ENCODE results near the gene CHRNB2. TPM values are rescaled to one million over a fixed set of nuclear protein-coding genes. Genes with fewer than 3 reads are reported as not detected.

Gene CHRNB2, protein sequence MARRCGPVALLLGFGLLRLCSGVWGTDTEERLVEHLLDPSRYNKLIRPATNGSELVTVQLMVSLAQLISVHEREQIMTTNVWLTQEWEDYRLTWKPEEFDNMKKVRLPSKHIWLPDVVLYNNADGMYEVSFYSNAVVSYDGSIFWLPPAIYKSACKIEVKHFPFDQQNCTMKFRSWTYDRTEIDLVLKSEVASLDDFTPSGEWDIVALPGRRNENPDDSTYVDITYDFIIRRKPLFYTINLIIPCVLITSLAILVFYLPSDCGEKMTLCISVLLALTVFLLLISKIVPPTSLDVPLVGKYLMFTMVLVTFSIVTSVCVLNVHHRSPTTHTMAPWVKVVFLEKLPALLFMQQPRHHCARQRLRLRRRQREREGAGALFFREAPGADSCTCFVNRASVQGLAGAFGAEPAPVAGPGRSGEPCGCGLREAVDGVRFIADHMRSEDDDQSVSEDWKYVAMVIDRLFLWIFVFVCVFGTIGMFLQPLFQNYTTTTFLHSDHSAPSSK
- under 1 TPM; 0.08 to 0.52 (median 0.26) TPM for total RNA-seq

DNA sequence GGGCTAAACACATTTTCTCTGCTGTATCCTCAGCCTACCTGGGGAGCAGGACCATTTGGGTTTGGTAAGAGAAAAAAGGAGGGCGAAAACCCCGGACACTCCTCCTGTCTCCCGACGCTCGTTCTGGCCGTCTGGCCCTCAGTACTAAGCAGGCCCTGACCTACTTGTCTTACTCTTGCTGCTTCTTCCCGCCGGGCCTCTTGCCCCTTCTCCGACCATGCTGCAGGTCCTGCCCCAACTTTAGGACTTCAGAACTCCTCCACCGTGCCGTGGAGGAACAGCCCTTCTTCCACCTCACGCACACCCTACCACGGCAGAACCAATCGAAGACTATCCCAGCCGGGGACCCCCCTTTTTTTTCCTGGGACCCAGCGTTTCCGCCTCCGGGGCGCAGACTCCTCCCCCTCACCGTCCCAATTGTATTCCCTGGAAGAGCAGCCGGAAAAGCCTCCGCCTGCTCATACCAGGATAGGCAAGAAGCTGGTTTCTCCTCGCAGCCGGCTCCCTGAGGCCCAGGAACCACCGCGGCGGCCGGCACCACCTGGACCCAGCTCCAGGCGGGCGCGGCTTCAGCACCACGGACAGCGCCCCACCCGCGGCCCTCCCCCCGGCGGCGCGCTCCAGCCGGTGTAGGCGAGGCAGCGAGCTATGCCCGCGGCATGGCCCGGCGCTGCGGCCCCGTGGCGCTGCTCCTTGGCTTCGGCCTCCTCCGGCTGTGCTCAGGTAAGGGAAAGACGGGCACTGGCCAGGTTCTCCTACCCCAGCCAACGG is at the start of gene CHRNB2:
TSS of gene CHRNB2 (plus strand) at position 393 of the 771 bp plus-strand sequence. CDS start at position 660, 267 bp downstream.
- TF ChIP-seq, protein P1, sequence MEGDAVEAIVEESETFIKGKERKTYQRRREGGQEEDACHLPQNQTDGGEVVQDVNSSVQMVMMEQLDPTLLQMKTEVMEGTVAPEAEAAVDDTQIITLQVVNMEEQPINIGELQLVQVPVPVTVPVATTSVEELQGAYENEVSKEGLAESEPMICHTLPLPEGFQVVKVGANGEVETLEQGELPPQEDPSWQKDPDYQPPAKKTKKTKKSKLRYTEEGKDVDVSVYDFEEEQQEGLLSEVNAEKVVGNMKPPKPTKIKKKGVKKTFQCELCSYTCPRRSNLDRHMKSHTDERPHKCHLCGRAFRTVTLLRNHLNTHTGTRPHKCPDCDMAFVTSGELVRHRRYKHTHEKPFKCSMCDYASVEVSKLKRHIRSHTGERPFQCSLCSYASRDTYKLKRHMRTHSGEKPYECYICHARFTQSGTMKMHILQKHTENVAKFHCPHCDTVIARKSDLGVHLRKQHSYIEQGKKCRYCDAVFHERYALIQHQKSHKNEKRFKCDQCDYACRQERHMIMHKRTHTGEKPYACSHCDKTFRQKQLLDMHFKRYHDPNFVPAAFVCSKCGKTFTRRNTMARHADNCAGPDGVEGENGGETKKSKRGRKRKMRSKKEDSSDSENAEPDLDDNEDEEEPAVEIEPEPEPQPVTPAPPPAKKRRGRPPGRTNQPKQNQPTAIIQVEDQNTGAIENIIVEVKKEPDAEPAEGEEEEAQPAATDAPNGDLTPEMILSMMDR (IDR thresholded peaks at IDR 0.05), result no peak
- no peak for TF ChIP-seq POLR2A (IDR thresholded peaks at IDR 0.05)
- DNase-seq (ENCODE audit: low spot score in 2 of 2), result peak in 1 of 2 donors; percentile 89
- H3K4me3 ChIP-seq (ENCODE audit: low read depth, poor library complexity, severe bottlenecking), result no peak within 1 kb of the TSS
- WGBS, 2 donors, result 3 to 8% methylated on average over 23 to 33 of the region's 53 CpGs
- intact Hi-C loops (cut with DNase I; ENCODE audit: low total_unique reads), result loop anchor here (5.0 to 10.0 kb wide), 2 partner anchors 307 to 655 kb away; partner anchors contain the start of gene KCNN3

DNA sequence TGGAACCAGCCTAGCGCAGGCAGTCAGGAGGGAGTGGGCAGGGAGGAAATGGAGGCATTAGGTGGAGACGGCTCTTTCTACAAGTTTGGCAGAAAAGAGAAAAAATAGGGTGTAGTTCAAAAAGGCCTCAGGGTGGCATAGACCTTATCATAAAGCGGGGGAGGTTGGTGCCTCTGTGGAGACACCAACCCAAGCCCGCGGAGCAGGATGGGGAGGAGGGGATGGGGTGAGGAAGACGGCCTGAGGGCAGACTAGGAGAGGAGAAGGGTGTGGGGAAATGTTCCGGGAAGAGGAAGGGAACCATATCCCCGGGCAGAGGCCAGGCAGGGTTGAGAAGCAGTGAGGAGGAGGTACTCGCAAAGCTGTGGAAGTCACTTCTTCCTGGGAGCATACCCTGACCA is 48.0 kb upstream of the CHRNB2 start:
- WGBS, 2 donors, result 38 to 44% methylated on average over 9 of the region's 9 CpGs
- intact Hi-C loops (cut with DNase I; ENCODE audit: low total_unique reads), result no loop called here
- TF ChIP-seq POLR2A (IDR thresholded peaks at IDR 0.05), result no peak
- TF ChIP-seq, protein P1 (IDR thresholded peaks at IDR 0.05), result no peak

DNA sequence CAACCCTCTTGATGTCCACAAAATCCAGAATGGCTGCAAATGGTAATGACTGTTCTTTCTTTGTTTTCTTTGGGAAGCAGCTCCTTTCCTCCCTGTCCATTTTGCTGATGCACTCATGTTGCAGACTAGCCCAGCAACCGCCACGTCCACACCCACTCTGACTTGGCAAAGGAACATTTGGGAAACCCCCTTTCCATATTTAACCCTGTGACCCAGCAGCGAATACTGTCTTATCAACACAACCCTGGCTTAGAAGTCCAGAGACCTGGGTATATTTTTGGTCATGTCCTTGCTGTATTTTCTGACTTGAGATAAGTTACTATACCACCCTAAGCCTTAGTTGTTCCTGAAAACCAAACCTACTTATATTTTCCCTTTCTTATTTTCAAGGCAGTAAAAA is 47.2 kb upstream of the CHRNB2 start:
- 15 to 20% methylated on average over 3 of the region's 3 CpGs for WGBS, 2 donors
- no peak for DNase-seq (ENCODE audit: low spot score in 2 of 2)
- TF ChIP-seq, protein P1 (IDR thresholded peaks at IDR 0.05), result no peak
- no peak for TF ChIP-seq POLR2A (IDR thresholded peaks at IDR 0.05)
- H3K4me3 ChIP-seq (ENCODE audit: low read depth, poor library complexity, severe bottlenecking), result no peak overlapping the region
- intact Hi-C loops (cut with DNase I; ENCODE audit: low total_unique reads), result no loop called here

More for the DNA sequence above, 48.0 kb upstream of the CHRNB2 start:
- DNase-seq (ENCODE audit: low spot score in 2 of 2), result no peak
- no peak overlapping the region for H3K4me3 ChIP-seq (ENCODE audit: low read depth, poor library complexity, severe bottlenecking)

DNA sequence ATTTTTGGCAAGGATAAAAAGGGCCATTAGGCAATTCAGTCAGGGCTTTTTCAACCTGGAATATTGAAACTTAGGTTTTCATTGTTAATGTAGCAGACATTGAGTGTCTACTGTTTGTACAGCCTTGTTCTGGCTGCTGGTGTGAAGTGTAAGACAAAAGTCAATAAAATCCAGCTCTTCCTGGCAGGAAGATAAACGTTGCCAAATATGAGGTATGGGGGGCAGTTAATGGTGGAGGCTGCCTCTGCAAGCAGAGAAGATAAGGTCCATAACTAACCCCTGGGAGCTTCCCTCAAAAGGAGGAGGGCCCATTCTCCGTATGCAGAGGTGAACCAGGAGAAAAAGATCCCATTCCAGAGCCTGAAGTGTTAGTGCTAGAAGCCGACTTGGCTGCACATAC is 45.9 kb upstream of the CHRNB2 start:
- no peak for TF ChIP-seq POLR2A (IDR thresholded peaks at IDR 0.05)
- TF ChIP-seq, protein P1 (IDR thresholded peaks at IDR 0.05), result no peak
- no peak overlapping the region for H3K4me3 ChIP-seq (ENCODE audit: low read depth, poor library complexity, severe bottlenecking)
- intact Hi-C loops (cut with DNase I; ENCODE audit: low total_unique reads), result no loop called here
- DNase-seq (ENCODE audit: low spot score in 2 of 2), result no peak
- 53 to 67% methylated on average over 3 of the region's 3 CpGs for WGBS, 2 donors

DNA sequence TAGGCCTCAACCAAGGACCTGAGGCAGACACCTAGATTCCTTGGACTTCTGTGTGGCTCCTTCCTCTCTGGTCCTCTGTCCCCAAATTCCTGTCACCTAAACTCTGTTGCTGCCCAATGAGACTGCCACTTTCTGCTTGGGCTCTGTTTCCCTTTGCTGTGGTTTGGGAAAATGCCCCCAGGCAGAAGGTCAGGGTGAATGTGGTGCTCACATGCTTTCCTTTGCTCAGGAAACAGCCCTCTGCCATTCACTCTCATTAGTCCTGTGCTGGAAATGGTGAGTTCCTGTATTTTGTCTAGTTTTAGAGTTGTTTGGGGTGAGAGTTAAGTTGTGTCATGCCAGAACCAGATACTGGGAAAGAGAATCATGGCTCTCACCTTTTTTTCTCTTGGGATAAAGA is 42.7 kb upstream of the CHRNB2 start:
- TF ChIP-seq POLR2A (IDR thresholded peaks at IDR 0.05), result no peak
- TF ChIP-seq, protein P1 (IDR thresholded peaks at IDR 0.05), result no peak
- DNase-seq (ENCODE audit: low spot score in 2 of 2), result no peak
- H3K4me3 ChIP-seq (ENCODE audit: low read depth, poor library complexity, severe bottlenecking), result no peak overlapping the region
- intact Hi-C loops (cut with DNase I; ENCODE audit: low total_unique reads), result no loop called here

Data from lower leg skin (tissue), 4 donors.